GM12891 (cell line): ENCODE measurements around the gene CTDSP2.
"Not testable (repeated sequence)": the region's sequence is repeated elsewhere in the genome, so short reads cannot be mapped to it uniquely, and the experiment has no call there.

Experiments used
- DNase-seq: peaks from one replicate; pipeline ENCODE4 v3.0.0; 2011; ENCODE audit warnings: low spot score; ENCODE audit not compliant: insufficient read length
- FAIRE-seq: peaks from 2 replicates; lab custom pipeline; 2011; peaks lifted over from hg19 to GRCh38; lab: Jason Lieb, UNC
- PAX5 ChIP-seq: IDR thresholded peaks from 2 replicates; pipeline ENCODE4 v1.6.1; 2011; ENCODE audit warnings: low read length, moderate library complexity, mild to moderate bottlenecking; ENCODE audit not compliant: insufficient read depth, severe bottlenecking
- POLR2A ChIP-seq: IDR thresholded peaks from 2 replicates; pipeline ENCODE4 v1.6.1; 2011; ENCODE audit warnings: low read depth, low read length, control low read depth
- POLR2AphosphoS5 ChIP-seq: IDR thresholded peaks from 2 replicates; pipeline ENCODE4 v1.6.1; 2011; ENCODE audit warnings: low read depth, low read length, control low read depth
- POU2F2 ChIP-seq: IDR thresholded peaks from 2 replicates; pipeline ENCODE4 v1.6.1; 2011; ENCODE audit warnings: low read depth, mild to moderate bottlenecking, control low read depth, low read length, moderate library complexity
- SPI1 ChIP-seq: IDR thresholded peaks from 2 replicates; pipeline ENCODE4 v1.6.1; 2011; ENCODE audit warnings: low read depth, low read length, control low read depth
- TAF1 ChIP-seq: IDR thresholded peaks from 2 replicates; pipeline ENCODE4 v1.6.1; 2011; ENCODE audit warnings: low read depth, low read length, control low read depth

Gene CTDSP2

GRCh38 chr12:57782243-57782607 is 64.3 kb downstream of the CTDSP2 start:
- TF ChIP-seq SPI1, result no peak
- TF ChIP-seq TAF1, result no peak
- no peak for TF ChIP-seq POLR2A
- TF ChIP-seq POU2F2, result no peak
- no peak for TF ChIP-seq PAX5
- TF ChIP-seq POLR2AphosphoS5, result no peak
- FAIRE-seq, result no peak
- no peak for DNase-seq

GRCh38 chr12:57781801-57782200 is 64.7 kb downstream of the CTDSP2 start:
- DNase-seq, result no peak
- no peak for FAIRE-seq

DNA sequence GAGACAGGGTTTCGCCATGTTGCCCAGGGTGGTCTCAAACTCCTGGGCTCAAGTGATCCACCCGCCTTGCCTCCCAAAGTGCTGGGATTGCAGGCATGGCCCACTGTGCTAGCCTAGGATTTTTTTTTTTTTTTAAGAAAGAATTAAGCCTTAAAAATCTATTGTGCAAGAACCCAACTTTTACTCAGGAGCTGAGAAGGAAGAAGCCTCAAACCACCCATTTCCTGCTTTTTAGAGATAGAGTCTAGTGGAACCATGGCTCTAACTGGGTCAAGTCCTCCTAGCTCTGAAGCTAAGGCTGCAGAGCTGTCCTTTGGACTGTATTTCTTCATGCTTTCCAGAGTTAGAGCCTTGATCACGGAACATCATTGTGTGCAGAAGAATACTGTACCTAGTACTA is 65.3 kb downstream of the CTDSP2 start:
- TF ChIP-seq POLR2AphosphoS5 (no peak), POU2F2 (no peak), TAF1 (no peak), SPI1 (no peak), PAX5 (no peak), POLR2A (no peak)
- FAIRE-seq, result no peak
- DNase-seq, result no peak

More at GRCh38 chr12:57781801-57782200, 64.7 kb downstream of the CTDSP2 start:
- TF ChIP-seq POU2F2 (no peak), PAX5 (no peak), POLR2A (no peak), POLR2AphosphoS5 (no peak), TAF1 (no peak), SPI1 (no peak)

- no peak for FAIRE-seq
- DNase-seq, result no peak
- TF ChIP-seq POLR2AphosphoS5 (no peak), SPI1 (no peak), PAX5 (no peak), POU2F2 (no peak), POLR2A (no peak), TAF1 (no peak)
These were observed 66.1 kb downstream of the CTDSP2 start for GRCh38 chr12:57780284-57780897.

DNA sequence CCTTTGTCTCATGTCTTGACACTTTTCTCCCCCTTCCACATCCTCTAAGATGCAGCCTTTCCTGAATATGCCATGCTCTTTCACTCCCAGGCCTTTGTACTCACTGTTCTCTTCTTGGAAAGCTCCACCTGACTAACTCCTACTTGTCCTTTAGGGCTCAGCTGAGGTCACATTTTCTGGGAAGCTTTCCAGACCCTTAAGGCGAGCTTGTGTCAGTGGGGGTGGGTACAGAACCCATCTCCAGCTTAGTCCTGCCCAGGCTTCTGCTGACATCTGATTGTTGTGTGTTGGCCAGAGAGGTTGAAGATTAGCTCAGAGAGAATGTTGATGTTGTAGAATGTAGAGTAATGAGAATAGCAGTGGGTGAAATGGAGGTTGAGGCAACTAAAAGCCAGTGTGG is 66.8 kb downstream of the CTDSP2 start:
- FAIRE-seq, result no peak
- no peak for DNase-seq
- no peak for TF ChIP-seq PAX5
- TF ChIP-seq POLR2A, result no peak
- no peak for TF ChIP-seq TAF1
- TF ChIP-seq POLR2AphosphoS5, result no peak
- no peak for TF ChIP-seq SPI1
- TF ChIP-seq POU2F2, result no peak

DNA sequence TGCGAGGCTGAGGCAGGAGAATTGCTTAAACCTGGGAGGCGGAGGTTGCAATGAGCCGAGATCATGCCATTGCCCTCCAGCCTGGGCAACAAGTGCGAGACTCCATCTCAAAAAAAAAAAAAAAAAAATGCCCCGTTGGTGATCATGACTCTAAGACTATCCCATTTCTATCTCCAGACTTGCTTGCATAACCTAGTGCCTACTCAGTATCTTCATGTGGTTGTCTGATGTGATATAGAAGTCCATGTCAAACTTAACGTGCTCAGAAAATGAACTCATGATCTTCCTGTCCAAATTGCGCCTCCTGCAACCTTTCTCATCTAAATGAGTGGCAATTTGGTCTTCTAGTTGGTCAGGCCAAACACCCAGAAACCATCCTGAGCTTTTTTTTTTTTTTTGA is 68.6 kb downstream of the CTDSP2 start:
- DNase-seq (no peak), FAIRE-seq (no peak)
- TF ChIP-seq POLR2AphosphoS5 (no peak), PAX5 (no peak), TAF1 (no peak), SPI1 (no peak), POU2F2 (no peak), POLR2A (no peak)

GRCh38 chr12:57777367-57777766 is 69.2 kb downstream of the CTDSP2 start:
- FAIRE-seq, result no peak
- no peak for TF ChIP-seq PAX5
- no peak for TF ChIP-seq POLR2A
- TF ChIP-seq POLR2AphosphoS5, result no peak
- TF ChIP-seq TAF1, result no peak
- TF ChIP-seq POU2F2, result no peak
- TF ChIP-seq SPI1, result no peak
- no peak for DNase-seq

- FAIRE-seq, result no peak
- TF ChIP-seq POLR2AphosphoS5, result no peak
- no peak for TF ChIP-seq POU2F2
- TF ChIP-seq TAF1, result no peak
- TF ChIP-seq POLR2A, result no peak
- TF ChIP-seq SPI1, result no peak
- no peak for TF ChIP-seq PAX5
These were observed 70.3 kb downstream of the CTDSP2 start for GRCh38 chr12:57776247-57776587.

DNA sequence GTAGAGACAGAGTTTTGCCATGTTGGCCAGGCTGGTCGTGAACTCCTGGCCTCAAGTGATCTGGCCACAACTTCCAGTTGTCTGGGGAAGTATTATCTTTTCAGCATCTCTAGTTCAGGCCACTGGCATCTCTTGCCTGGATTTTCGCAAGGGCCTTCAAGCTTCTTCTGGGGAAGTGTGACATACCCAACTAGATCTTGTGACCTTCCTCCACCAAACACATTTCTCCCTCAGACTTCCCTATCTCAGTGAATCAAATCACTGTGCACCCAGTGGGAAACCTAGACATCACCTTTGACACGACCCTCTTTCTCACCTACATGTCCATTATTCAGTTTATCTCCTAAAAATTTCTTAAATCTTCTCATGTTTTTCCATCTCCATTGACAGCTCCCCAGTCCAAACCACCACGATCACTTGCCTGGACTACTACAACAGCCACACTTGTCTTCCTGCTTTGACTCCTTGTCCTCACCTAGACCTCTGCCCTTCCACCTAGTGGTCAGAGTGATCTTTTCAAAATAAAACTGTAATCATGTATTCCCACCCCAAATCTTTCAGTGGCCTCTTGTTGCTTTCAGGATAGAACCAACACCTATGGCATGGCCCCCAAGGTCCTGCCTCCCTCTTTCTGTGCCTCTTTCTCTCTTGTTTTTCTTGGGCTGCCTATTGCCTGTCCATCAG is 70.8 kb downstream of the CTDSP2 start:
- FAIRE-seq (no peak), DNase-seq (no peak)
- TF ChIP-seq POLR2A (no peak), PAX5 (no peak), TAF1 (no peak), SPI1 (no peak)

More at GRCh38 chr12:57776247-57776587, 70.3 kb downstream of the CTDSP2 start:
- DNase-seq, result no peak

- DNase-seq (no peak), FAIRE-seq (no peak)
- TF ChIP-seq POU2F2, result no peak
- no peak for TF ChIP-seq SPI1
- TF ChIP-seq TAF1, result no peak
- no peak for TF ChIP-seq POLR2AphosphoS5
- no peak for TF ChIP-seq POLR2A
- TF ChIP-seq PAX5, result no peak
These were observed 71.5 kb downstream of the CTDSP2 start for GRCh38 chr12:57775044-57775443.

DNA sequence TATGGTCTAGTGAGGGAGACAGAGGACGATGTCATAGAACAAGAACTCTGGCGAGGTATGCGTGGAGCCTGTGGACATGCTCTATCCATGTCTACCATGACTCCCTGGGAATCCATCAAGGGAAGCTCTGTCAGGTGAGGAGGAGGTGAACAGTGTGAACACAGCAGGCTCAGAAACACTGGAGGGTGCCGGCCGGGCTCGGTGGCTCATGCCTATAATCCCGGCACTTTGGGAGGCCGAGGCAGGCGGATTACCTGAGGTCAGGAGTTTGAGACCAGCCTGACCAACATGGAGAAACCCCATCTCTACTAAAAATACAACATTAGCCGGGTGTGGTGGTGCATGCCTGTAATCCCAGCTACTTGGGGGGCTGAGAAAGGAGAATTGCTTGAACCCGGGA is 71.9 kb downstream of the CTDSP2 start:
- not testable (repeated sequence) for FAIRE-seq, DNase-seq
